K562 (cell line): ENCODE measurements around the gene UBXN11. TPM values are rescaled to one million over a fixed set of nuclear protein-coding genes. Genes with fewer than 3 reads are reported as not detected.
A peak's percentile ranks its signal among the peaks of the same experiment; 100 is the strongest.

Experiments used
- CLOCK ChIP-seq: fragments of 250-450 bp; sonication (Bioruptor Pico); IDR thresholded peaks from 2 replicates; pipeline ENCODE4 v1.4.0; 2020; ENCODE audit warnings: mild to moderate bottlenecking, moderate library complexity, borderline replicate concordance
- HEY1 ChIP-seq: fragments of 250-450 bp; sonication (Bioruptor Pico); IDR thresholded peaks from 2 replicates; pipeline ENCODE4 v1.5.0; 2020; ENCODE audit warnings: mild to moderate bottlenecking, moderate library complexity, borderline replicate concordance
- ILK ChIP-seq: fragments of 450-650 bp; IDR thresholded peaks from 2 replicates; pipeline ENCODE4 v1.6.1; 2016; ENCODE audit warnings: missing genetic modification characterization, low read depth, mild to moderate bottlenecking, missing compliant biosample characterization, moderate library complexity, borderline replicate concordance
- MXI1 ChIP-seq: IDR thresholded peaks from 2 replicates; pipeline ENCODE4 v1.6.1; 2011; ENCODE audit warnings: low read depth, mild to moderate bottlenecking, improper control_type of control experiment, low read length
- MYC ChIP-seq, 2 experiments: fragments of 250-450 bp in 1 of 2; sonication (Bioruptor Pico) in 1 of 2; IDR thresholded peaks; 2 replicates each; pipeline versions ENCODE4 v1.5.1 to v1.6.1; 2012 to 2021; ENCODE audit warnings: low read depth in 2 of 2, borderline replicate concordance in 1 of 2, improper control_type of control experiment in 1 of 2, low read length in 1 of 2, mild to moderate bottlenecking in 1 of 2, moderate library complexity in 1 of 2
- PRDM10 ChIP-seq: fragments of 450-650 bp; IDR thresholded peaks from 2 replicates; pipeline ENCODE4 v1.6.1; 2018; ENCODE audit not compliant: partially characterized antibody
- RBFOX2 ChIP-seq: fragments of 200-400 bp; formaldehyde crosslinking; IDR thresholded peaks from 2 replicates; pipeline ENCODE4 v1.6.1; 2017; ENCODE audit warnings: low read depth, mild to moderate bottlenecking, low read length, moderate library complexity
- TRIM24 ChIP-seq, 2 experiments: fragments of 450-650 bp; IDR thresholded peaks; 2 replicates each; pipeline ENCODE4 v1.6.1; 2016
- TRIM28 ChIP-seq: fragments of 450-650 bp; IDR thresholded peaks from 2 replicates; pipeline ENCODE4 v1.6.1; 2017
- U2AF2 ChIP-seq: fragments of 200-400 bp; formaldehyde crosslinking; optimal IDR thresholded peaks from 2 replicates; pipeline ENCODE3; 2017; ENCODE audit warnings: low read depth, mild to moderate bottlenecking, low read length
- XRCC3 ChIP-seq: fragments of 450-650 bp; IDR thresholded peaks from 2 replicates; pipeline ENCODE4 v1.6.1; 2017; ENCODE audit warnings: mild to moderate bottlenecking, moderate library complexity
- ZBTB9 ChIP-seq: fragments of 450-650 bp; formaldehyde crosslinking; IDR thresholded peaks from 2 replicates; pipeline ENCODE4 v1.4.0; 2020; ENCODE audit warnings: mild to moderate bottlenecking, moderate library complexity
- ZKSCAN8 ChIP-seq: fragments of 200-800 bp; sonication (Bioruptor generic); IDR thresholded peaks from 2 replicates; pipeline ENCODE4 v1.6.1; 2016; ENCODE audit warnings: missing genetic modification characterization, missing compliant biosample characterization
- ZNF165 ChIP-seq: fragments of 250-450 bp; sonication (Bioruptor Pico); IDR thresholded peaks from 2 replicates; pipeline ENCODE4 v1.4.0; 2020; ENCODE audit warnings: borderline replicate concordance
- ZNF263 ChIP-seq: sonication (generic); formaldehyde crosslinking; IDR thresholded peaks from 2 replicates; pipeline ENCODE4 v1.8.0; 2022; ENCODE audit warnings: mild to moderate bottlenecking, missing genetic modification reagents, borderline replicate concordance
- ZNF347 ChIP-seq: fragments of 450-650 bp; formaldehyde crosslinking; IDR thresholded peaks from 2 replicates; pipeline ENCODE4 v1.4.0; 2020; ENCODE audit warnings: low read depth, mild to moderate bottlenecking, moderate library complexity
- ZNF354B ChIP-seq: fragments of 250-450 bp; sonication (Bioruptor Pico); IDR thresholded peaks from 2 replicates; pipeline ENCODE4 v1.4.0; 2020
- polyA plus RNA-seq, 8 experiments: library from polyadenylated mRNA; depleted of rRNA in 4 of 8; stranded (reverse) in 5 of 8; unstranded in 3 of 8; fragments of >200 nt; fragmentation: Nextera tagmentation in 2 of 8; fragmentation: Illumina TruSeq in 1 of 8; extraction: Ambion mirVana in 2 of 8; extraction: Trizol in 1 of 8; gene quantifications; 2 replicates each; pipeline versions ENCODE4 v1.2.1 to v1.2.3, GENCODE V29; 2011 to 2014; ENCODE audit warnings: inconsistent platforms in 1 of 8, missing spikeins in 1 of 8
- total RNA-seq, 7 experiments: library from RNA; depleted of rRNA in 6 of 7; stranded (reverse); fragments of >200 nt in 6 of 7; fragmentation: Illumina TruSeq in 2 of 7; extraction: Trizol in 2 of 7; gene quantifications; 2 replicates each; pipeline versions ENCODE4 v1.2.1 to v1.2.3, GENCODE V29; 2011 to 2021; ENCODE audit warnings: low replicate concordance in 1 of 7

UBXN11 gene
- total and polyA plus RNA-seq, 9 of the 15 experiments (the other 6 are each of a cell fraction or from before 2014, with no cell fraction given), result 0.48 to 34.3 (median 11.3) TPM

DNA sequence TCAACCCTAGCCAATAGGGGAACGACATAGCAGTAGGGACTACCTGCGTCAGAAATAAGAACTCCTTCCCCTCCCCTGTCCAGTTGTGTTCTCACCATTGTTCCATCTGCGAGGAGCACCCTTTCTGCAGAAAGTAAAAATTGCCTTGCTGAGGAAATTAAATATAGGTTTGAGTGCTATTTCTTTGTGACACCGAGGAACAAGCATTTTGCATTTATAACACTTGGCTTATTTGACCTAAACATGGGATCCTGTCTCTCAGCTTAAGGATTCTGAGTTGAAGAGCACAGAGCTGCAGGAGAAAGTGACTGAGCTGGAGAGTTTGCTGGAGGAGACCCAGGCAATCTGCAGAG is 37.3 kb downstream of the UBXN11 start (continued):
- no peak for TF ChIP-seq ZBTB9
- no peak for TF ChIP-seq PRDM10
- TF ChIP-seq ZNF263, result no peak
- no peak for TF ChIP-seq CLOCK
- TF ChIP-seq ILK, result no peak
- peak; percentile 97 for TF ChIP-seq TRIM28
- TF ChIP-seq ZNF347 (CRISPR knock-in tag), result no peak
- no peak for TF ChIP-seq ZNF354B
- TF ChIP-seq RBFOX2, result no peak
- no peak for TF ChIP-seq MXI1
- 0 out of 4 replicates have a peak, but pooled peaks of 1 of the 2 experiments have one; percentile 38 for TF ChIP-seq TRIM24 (IDR thresholded peaks at IDR 0.05)
- TF ChIP-seq ZKSCAN8 (CRISPR knock-in tag), result no peak
- TF ChIP-seq XRCC3, result 0 out of 2 replicates have a peak, but pooled peaks have one; percentile 15
- TF ChIP-seq ZNF165, result no peak
- TF ChIP-seq HEY1 (CRISPR knock-in tag), result no peak
- no peak for TF ChIP-seq U2AF2
- TF ChIP-seq MYC (IDR thresholded peaks at IDR 0.05; ENCODE audit: low read depth, low read length), result no peak
- TF ChIP-seq MYC (CRISPR knock-in tag; IDR thresholded peaks at IDR 0.05; ENCODE audit: borderline replicate concordance, low read depth), result no peak
